Activated naive CD4-positive, alpha-beta T cell treated with anti-CD3 and anti-CD28 coated beads, Interleukin-2, amount 50 U/mL, for 72 hours (primary cell): ENCODE results near the gene COPB1. TPM values are rescaled to one million over a fixed set of nuclear protein-coding genes. Genes with fewer than 3 reads are reported as not detected.

Experiments used
- ATAC-seq, 2 donors: fragments of 150-1000 bp; cut with Tn5 transposase; 2 replicates each; pipeline ENCODE4 v1.10.0; 2021; ENCODE audit warnings: mild to moderate bottlenecking in 2 of 2, moderate library complexity in 2 of 2
- DNase-seq, 2 donors: peaks; one replicate each; pipeline ENCODE4 v3.0.0; 2021 to 2022; ENCODE audit warnings: low spot score in 2 of 2
- H3K27ac Mint-ChIP-seq, 2 donors: one replicate each; pipeline ENCODE4 v1.8.0; 2022; ENCODE audit warnings: mild to moderate bottlenecking in 2 of 2, mixed read lengths in 2 of 2
- H3K36me3 Mint-ChIP-seq, 2 donors: one replicate each; pipeline ENCODE4 v1.8.0; 2022; ENCODE audit warnings: mixed read lengths in 2 of 2
- H3K9me3 Mint-ChIP-seq, 2 donors: one replicate each; pipeline ENCODE4 v1.8.0; 2022; ENCODE audit warnings: mixed read lengths in 2 of 2
- total RNA-seq, 2 donors: library from RNA; stranded (reverse); gene quantifications; one replicate each; pipeline ENCODE4 v1.2.3, GENCODE V29; 2022

COPB1 gene
- total RNA-seq, 2 donors from 2014 or later = 90.5 to 110 TPM

DNA sequence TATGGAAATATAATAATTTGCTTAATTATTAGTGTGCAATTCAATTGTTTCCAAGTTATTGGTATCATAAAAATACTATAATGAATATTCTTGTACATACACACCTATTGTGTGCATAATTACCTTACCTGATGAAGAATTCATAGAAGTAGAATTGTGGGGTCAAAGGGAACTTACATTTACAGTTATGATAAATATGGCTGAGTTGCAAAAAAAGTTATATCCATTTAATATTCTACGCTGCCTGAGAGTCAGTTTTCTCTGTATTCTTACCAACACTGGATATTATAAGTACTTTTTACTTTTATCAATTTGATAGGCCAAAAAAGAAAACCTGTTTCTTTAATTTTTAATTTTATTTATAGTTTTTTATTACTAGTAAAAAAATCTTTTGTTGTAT lies 22.6 kb upstream of the COPB1 start:
- Mint-ChIP-seq H3K27ac (no peak overlapping the region), H3K36me3 (peaks cover 17 to 30% of the 10 kb centered on the region in 2 donors), H3K9me3 (no peaks in the 10 kb centered on the region)
- ATAC-seq (no peak), DNase-seq (no peak)

DNA sequence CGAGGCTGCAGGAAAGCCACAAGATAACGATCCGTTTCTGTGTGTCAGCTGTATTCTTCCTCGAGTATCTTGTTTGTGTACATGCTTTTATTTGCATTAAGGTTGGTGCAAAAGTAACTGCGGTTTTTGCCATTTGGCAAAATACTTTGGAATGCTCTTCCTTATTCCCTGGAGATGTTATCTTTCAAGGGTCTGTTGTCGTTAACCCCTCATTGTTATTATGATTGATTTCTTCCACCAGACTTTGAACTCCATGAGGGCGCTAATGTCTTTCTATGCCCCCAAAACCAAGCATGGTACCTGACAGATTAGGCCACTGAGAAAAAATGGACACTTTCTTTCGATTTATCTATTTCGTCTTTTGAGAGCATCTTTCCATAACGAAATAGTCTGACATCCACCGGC lies 21.1 kb upstream of the COPB1 start:
- ATAC-seq = no peak
- H3K27ac Mint-ChIP-seq = peak overlapping the region; percentile 97 to 99
- H3K9me3 Mint-ChIP-seq = no peaks in the 10 kb centered on the region
- peaks cover 17 to 33% of the 10 kb centered on the region in 2 donors for H3K36me3 Mint-ChIP-seq
- no peak for DNase-seq

DNA sequence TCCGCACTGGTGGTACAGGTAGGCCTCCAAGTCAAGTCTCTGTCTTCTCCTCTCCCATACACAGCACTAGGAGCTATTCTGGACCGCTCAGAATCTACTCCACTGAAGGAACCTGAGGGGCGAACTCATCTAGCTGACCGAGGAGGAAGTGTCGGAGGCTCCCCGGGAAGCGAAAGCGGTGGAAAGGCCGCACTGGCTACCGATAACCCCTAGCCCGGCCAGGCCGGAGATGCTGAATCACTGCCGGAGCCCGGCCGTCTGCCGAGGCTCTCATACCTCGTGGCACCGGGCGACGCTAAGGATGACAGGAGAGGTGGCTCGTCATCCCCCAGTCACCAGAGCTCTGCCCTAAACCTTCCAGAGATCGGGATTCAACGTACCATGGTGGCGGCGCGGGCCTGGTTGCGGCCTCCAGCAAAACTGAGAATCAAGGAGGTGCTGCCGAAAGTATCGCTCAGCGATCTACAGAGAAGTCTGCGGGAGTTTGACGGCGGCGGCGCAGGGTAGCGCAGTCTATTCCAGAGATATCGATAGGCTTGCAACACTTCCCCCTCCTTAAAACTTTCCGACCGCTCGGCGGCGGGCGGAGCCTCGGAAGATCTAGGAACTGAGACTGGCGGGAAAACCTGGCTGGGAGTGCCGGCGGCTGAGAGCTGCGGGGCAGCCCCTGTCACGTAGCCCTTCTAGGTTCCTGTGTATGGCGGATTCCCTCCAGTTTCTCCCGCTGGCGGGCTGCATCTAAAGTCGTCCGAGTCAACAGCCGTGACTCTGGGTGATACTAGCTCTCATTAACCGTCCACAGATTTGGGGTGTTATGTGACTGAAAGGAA lies 20.5 kb upstream of the COPB1 start, which contains the start of gene PSMA1:
Gene PSMA1, minus strand, starts transcription at position 470 of the 830 bp plus-strand sequence. Its CDS starts 87 bp downstream, at position 383.
- Mint-ChIP-seq H3K9me3 (no peaks in the 10 kb centered on the region), H3K27ac (peak within 1 kb of the TSS; percentile 97 to 99), H3K36me3 (peaks cover 17 to 33% of the 10 kb centered on the region in 2 donors)
- ATAC-seq (peak; percentile 87 to 93), DNase-seq (peak; percentile 85 to 94)

DNA sequence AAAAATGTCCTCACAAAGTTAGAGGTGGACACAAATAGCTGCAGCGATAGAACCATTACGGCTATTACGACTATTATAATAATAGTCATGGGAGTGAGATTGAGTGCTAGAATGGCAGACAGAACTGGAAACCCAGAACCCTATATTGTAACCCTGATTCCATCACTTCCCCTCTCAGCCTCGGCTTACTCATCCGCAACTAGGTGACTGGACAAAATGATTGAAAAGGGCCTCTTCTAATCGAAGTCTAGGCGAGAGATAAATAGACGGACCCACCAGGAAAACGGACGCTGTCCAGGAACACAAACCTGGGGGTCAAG lies 19.9 kb upstream of the COPB1 start:
- peak overlapping the region; percentile 97 to 99 for H3K27ac Mint-ChIP-seq

DNA sequence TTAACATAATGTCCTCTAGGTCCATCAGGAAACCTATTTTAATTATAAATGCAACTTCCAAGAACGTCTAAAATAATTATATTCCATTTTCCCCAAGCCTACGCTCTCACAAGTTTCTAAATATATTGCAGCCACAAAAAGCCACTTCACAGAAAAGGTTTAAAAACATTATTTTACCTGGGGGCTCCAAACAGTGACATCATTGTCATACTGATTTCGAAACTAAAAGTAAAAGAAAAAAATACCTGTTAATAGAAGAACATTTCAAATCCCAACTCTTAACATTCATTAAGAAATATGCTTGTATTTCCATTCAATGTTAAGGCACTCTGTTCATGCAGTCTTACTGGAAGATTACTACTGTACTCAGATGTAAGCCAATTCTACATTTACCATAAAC lies 19.2 kb upstream of the COPB1 start:
- DNase-seq (no peak), ATAC-seq (no peak)
- peak overlapping the region; percentile 97 to 99 for H3K27ac Mint-ChIP-seq
- no peaks in the 10 kb centered on the region for H3K9me3 Mint-ChIP-seq
- H3K36me3 Mint-ChIP-seq = peaks cover 17 to 33% of the 10 kb centered on the region in 2 donors

More for the DNA sequence above, 19.9 kb upstream of the COPB1 start:
- Mint-ChIP-seq H3K9me3 (no peaks in the 10 kb centered on the region), H3K36me3 (peaks cover 17 to 33% of the 10 kb centered on the region in 2 donors)
- ATAC-seq (peak; percentile 39 to 59), DNase-seq (no peak)

DNA sequence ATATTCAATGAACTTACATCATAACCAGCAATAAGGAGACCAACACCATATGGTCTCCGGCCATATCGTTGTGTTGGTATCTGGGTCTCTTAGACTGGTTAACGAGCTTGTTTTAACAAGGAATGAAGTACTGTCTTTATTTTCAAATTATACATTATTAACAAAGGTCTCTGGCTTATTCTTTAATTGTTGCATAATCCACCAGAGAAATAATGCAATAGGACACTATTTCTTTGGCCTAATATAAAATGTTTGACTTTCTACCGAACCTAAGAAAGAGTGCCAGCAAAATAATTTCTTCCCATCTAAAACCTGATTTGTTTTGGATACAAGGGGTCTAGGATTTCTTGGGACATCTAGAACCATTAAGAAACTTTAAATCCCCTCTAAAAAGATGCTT lies 14.2 kb upstream of the COPB1 start:
- ATAC-seq (no peak), DNase-seq (no peak)
- no peaks in the 10 kb centered on the region for H3K9me3 Mint-ChIP-seq
- H3K27ac Mint-ChIP-seq = no peak overlapping the region
- H3K36me3 Mint-ChIP-seq = peaks cover 21 to 47% of the 10 kb centered on the region in 2 donors

DNA sequence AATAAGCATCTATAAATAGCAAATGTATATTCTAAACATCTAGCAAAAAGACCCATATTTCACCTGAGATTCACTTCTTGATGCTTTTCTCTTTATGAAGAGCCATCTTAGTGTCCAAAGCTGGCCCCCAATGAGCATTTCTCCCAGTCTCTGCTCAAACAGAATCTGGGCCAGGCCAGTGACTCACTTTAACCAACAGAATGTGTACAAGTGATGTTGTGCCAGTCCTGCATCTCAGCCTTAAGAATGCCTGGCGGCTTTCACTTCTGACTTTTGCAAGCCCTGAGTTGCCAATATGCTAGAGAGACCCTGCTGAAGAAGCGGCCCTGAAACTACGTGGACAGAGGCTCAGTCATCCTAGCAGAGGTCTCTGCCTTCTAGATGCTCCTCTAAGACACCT lies 6.9 kb upstream of the COPB1 start:
- no peaks in the 10 kb centered on the region for H3K9me3 Mint-ChIP-seq
- H3K27ac Mint-ChIP-seq = peak overlapping the region; percentile 42 to 81
- no peak for DNase-seq
- ATAC-seq = peak in 1 of 2 donors; percentile 24
- peaks cover 19 to 53% of the 10 kb centered on the region in 2 donors for H3K36me3 Mint-ChIP-seq

DNA sequence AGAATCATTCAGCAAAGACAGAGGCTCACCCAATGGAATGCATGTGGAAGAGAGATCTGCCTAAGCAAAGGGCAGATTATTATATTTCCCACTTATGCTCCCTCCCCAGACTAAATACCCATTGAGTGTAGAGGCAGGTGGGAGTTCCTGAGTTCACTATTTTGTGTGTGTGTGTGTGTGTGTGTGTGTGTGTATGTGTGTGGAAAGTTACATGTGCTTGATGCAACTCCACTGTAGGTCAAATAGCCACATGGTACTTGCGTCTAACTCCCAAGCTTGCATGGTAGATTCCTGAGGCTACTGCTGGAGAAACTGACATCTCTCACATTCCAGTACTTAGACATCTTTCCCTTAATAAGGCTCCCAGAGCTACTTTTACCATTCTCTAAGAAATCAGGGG lies 3.4 kb upstream of the COPB1 start:
- H3K36me3 Mint-ChIP-seq = peaks cover 24 to 40% of the 10 kb centered on the region in 2 donors
- H3K27ac Mint-ChIP-seq = no peak overlapping the region
- DNase-seq (no peak), ATAC-seq (no peak)
- H3K9me3 Mint-ChIP-seq = no peaks in the 10 kb centered on the region

DNA sequence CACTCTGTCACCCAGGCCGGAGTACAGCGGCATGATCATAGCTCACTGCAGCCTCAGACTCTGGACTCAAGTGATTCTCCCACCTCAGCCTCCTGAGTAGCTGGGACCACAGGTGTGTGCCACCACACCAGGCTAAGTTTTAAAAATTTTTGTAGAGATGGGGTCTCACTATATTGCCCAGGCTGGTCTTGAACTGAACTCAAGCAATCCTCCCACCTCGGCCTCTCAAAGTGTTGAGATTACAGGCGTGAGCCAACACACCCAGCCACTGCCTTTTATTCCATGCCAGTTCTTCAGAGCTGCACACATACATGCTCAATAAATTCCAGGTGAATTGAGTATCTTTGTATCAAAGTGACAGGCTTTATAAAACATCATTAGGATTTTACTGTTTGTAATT lies 2.4 kb upstream of the COPB1 start:
- no peaks in the 10 kb centered on the region for H3K9me3 Mint-ChIP-seq
- peaks cover 33 to 41% of the 10 kb centered on the region in 2 donors for H3K36me3 Mint-ChIP-seq
- DNase-seq (no peak), ATAC-seq (no peak)
- H3K27ac Mint-ChIP-seq = peak overlapping the region in 1 of 2 donors; percentile 88

DNA sequence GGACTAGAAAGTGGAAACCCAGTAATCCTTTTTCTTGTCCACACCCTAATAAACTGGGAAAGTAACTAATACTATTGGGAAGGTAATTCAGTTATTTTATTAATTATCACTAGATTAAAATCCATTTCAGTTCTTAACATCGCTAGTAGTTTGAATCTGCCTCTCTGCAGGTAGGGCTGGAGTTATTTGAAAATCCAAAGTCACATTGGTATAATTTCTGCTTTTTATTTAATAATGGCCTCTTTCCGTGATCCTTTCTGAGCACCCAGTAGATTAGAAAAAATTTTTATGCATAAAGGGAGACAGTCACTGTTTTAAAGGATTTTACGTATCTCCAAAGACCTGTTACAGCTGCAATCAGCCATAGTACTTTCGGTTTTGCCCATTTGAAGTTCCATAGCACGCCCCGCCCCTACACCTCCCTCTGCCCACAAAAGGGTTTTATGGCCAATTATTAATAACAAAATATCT lies 605 bp upstream of the COPB1 start:
- peaks cover 30 to 41% of the 10 kb centered on the region in 2 donors for H3K36me3 Mint-ChIP-seq
- H3K9me3 Mint-ChIP-seq = no peaks in the 10 kb centered on the region
- peak in 1 of 2 donors; percentile 35 for DNase-seq

DNA sequence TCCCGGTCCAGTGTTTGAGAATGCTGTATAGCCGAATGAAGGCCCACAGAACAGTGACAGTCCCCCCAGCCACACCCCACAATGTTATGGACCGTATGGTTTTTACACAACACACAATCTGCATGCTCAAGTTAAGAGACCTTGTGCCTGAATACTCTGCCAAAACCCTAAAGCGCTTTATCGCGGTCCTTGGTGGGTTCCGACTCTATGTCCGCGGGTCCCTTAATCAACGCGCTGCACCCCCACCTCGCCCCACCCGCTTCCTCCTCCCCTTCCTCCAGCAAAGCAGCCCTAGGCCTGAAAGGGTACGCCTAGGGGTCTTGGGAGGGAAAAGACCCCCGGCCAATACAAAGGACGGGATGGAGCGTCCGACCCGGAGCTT lies 442 bp downstream of the COPB1 start:
- Mint-ChIP-seq H3K36me3 (peaks cover 30 to 43% of the 10 kb centered on the region in 2 donors), H3K9me3 (no peaks in the 10 kb centered on the region), H3K27ac (peak overlapping the region; percentile 92 to 99)
- DNase-seq (peak in 1 of 2 donors; percentile 37), ATAC-seq (peak; percentile 42 to 47)

More for the DNA sequence above, 605 bp upstream of the COPB1 start:
- H3K27ac Mint-ChIP-seq = peak overlapping the region; percentile 92 to 99
- peak; percentile 24 to 41 for ATAC-seq

DNA sequence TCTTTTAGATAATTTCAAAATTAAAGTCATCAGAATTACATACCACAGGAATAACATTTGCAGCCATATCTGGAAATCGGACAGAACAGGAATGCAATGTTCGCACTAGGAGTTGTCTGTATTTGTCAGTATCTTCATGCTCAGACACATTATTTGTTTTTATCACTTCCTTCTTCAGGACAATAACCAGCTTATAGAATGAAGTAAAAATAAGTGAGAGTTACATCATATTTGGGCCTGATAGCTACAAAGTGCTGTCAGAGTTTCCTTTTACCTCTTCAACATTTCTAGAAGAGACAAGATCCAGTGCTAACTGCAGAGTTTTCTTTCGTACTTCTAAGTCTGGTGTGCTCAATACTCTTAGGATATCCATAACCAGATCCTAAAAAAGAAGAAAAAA lies 18.9 kb downstream of the COPB1 start:
- DNase-seq (no peak), ATAC-seq (no peak)
- Mint-ChIP-seq H3K27ac (no peak overlapping the region), H3K36me3 (peaks cover 0 to 25% of the 10 kb centered on the region in 2 donors), H3K9me3 (no peaks in the 10 kb centered on the region)

DNA sequence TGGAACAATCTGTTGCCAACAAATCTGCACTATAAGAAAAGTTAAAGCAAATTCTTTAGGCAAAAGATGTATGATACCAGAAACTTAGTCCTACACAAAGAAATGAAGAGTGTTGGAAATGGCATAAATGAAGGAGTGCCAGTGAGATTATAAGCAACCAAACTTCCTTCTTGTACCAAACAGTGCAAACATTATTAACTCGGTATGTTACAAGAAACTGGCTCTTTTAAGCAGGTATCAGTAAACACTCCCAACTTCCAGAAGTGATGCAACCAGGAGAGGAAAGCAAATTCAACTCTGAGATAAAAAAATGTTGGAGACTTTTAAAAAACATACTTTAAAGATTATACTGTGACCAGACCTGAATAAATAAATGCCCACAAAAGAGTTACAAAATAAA lies 28.5 kb downstream of the COPB1 start:
- no peak for ATAC-seq

DNA sequence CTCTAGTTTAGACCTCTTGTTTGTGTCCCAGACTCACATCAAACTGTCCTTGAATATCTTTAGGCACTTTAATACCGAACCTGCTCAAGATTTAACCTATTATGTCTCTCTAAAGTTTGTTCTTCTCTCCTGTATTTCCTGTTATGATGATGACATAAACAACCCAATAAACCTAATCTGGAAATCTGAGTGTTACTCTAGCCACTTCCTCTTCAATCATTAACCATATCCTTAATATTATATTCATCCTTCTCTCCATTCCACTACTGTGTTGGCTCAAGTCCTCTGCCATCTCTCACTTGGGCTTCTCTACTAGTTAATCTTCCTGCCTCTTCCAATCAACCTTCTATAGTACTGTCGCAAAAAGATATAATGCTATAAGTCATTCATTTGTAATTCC lies 36.0 kb downstream of the COPB1 start:
- DNase-seq = no peak
- H3K36me3 Mint-ChIP-seq = peaks cover 0 to 11% of the 10 kb centered on the region in 2 donors
- ATAC-seq = no peak
- H3K27ac Mint-ChIP-seq = no peak overlapping the region
- H3K9me3 Mint-ChIP-seq = no peaks in the 10 kb centered on the region

More for the DNA sequence above, 28.5 kb downstream of the COPB1 start:
- Mint-ChIP-seq H3K9me3 (no peaks in the 10 kb centered on the region), H3K36me3 (peaks cover 19 to 52% of the 10 kb centered on the region in 2 donors), H3K27ac (peak overlapping the region; percentile 48 to 51)
- no peak for DNase-seq

DNA sequence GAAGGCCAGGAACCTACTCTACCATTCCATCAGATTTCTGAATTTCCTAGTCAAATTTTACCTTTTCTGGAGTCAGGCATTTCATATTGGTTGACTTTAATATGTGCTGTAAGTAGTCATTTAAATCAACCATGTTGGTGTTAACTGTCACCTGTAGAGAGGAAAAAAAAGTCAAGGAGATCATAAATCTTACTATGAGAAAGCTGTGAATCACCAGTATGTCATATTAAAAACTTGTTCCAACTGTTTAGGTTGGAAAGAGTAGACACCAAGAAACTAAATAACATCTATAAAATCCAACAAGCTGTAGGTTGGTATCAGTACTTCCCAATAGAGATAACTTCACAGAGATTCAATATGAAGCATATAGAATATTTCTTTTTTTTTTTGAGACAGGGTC lies 39.5 kb downstream of the COPB1 start:
- DNase-seq = no peak
- Mint-ChIP-seq H3K9me3 (no peaks in the 10 kb centered on the region), H3K27ac (no peak overlapping the region), H3K36me3 (peaks cover 0 to 6% of the 10 kb centered on the region in 2 donors)
- no peak for ATAC-seq

DNA sequence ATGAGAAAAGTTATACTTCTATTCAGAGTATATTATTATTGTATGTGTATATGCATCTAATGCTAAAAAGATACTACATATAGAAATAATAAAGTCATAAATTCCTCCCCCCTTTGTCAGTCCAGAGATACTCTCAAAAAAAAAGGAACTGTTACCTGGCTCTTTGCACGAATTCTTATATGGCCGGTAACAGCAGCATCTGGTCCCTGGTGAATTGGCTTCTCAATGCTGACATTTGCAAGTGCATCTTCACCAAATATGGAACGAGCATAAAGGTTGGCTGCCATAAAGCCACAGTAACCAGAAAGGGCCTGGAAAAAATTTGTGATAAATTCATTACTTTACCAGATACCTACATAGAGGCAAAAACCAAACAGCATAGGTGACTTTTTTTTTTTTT lies 41.2 kb downstream of the COPB1 start:
- ATAC-seq = no peak
- Mint-ChIP-seq H3K9me3 (no peaks in the 10 kb centered on the region), H3K36me3 (no peaks in the 10 kb centered on the region), H3K27ac (no peak overlapping the region)
- DNase-seq = no peak

DNA sequence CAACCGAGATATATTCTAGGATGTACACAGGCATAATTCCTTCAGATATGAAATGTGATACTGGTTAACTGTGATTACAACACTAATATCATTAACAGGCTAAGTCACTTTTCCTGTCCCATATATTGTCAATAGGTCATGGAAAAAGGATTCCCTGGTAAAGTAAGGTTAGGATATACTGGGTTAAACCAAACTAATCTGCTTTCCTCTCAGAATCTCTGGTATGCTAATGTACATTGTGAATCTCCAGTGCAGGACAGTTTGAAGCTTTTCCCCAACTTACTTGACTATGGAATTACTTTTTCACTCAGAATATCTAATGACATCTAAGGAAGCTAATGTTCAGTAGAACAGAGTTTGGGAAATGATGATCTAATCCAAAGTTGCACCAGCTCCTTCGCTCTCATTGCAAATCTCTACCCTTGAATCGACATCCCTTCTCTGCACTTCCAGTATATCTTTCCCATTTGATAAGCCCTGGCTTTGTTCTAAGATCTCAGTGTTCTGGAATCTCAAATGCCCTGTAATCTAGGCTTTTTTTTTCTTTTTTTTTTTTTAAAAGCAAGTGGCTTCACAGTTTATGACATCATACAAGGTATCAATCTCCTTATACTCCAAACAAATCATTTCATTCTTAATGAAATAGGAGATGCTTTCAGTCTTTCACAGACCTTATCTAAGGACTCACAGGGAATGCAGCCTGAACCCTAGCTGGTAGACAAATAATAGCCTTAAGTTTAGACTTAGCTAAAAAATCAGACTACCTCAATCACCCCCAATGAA lies 43.8 kb downstream of the COPB1 start:
- H3K27ac Mint-ChIP-seq = no peak overlapping the region
- no peaks in the 10 kb centered on the region for H3K9me3 Mint-ChIP-seq
- peaks cover 0 to 9% of the 10 kb centered on the region in 2 donors for H3K36me3 Mint-ChIP-seq
- DNase-seq (no peak), ATAC-seq (no peak)
